Measurements from ENCODE around the gene COPS4.
A peak's percentile ranks its signal among the peaks of the same experiment; 100 is the strongest.
"Not testable (repeated sequence)": the region's sequence is repeated elsewhere in the genome, so short reads cannot be mapped to it uniquely, and the experiment has no call there.

Gene COPS4

GRCh38 chr4:83089410-83090157 is 54.6 kb downstream of the COPS4 start:
- no peak for DNase-seq

- DNase-seq = no peak
These were observed 58.2 kb downstream of the COPS4 start for GRCh38 chr4:83093060-83093640.

DNA sequence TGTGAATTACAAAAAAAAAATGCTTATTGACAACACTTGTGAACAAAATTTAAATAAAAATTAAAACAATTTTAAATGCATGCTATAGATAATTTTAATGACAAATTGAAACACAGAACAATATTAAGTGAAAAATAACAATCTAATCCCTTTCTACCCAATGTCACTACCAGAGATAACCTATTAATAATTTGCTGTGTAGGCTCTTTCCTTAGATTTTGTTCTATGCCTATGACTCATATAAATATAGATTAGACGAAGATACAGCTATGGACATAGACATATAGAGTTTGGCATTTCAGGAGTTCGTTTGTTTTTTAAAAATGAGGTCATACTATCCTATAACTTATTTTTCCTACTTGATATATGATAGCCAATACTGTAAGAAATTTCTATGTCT is 61.4 kb downstream of the COPS4 start:
- no peak for DNase-seq

- no peak for DNase-seq
These were observed 70.0 kb downstream of the COPS4 start for GRCh38 chr4:83104991-83105390.

GRCh38 chr4:83107631-83108030 is 72.6 kb downstream of the COPS4 start:
- no peak for DNase-seq

DNA sequence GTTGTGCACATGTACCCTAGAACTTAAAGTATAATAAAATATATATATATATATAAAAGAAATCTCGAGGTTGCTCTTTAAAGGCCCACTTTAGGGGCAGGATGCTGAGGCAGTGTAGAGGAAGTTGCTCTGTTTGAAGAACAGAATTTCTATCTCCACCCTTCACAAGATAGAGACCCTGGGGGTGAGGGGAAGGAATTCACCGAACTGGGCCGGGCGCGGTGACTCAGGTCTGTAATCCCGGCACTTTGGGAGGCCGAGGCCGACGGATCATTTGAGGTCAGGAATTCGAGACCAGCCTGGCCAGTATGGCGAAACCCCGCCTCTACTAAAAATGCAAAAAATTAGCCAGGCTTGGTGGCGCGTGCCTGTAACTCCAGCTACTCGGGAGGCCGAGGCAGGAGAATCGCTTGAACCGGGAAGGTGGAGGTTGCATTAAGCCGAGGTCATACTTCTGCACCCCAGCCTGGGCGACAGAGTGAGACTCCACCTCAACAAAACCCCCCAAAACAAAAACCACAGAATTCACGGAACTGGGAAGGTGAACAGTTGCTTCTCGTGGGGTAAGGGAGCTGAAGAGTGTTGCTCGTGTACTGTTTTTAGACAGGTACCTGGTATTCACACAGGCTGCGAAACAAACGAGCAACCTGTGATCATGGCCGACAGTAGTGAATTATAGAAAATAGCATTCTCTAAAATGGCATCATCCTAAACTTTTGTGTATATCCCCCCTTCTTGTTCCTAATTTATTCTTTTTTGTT is 73.3 kb downstream of the COPS4 start:
- no peak for DNase-seq

GRCh38 chr4:83109480-83110222 is 74.7 kb downstream of the COPS4 start:
- DNase-seq = peak; percentile 90

DNA sequence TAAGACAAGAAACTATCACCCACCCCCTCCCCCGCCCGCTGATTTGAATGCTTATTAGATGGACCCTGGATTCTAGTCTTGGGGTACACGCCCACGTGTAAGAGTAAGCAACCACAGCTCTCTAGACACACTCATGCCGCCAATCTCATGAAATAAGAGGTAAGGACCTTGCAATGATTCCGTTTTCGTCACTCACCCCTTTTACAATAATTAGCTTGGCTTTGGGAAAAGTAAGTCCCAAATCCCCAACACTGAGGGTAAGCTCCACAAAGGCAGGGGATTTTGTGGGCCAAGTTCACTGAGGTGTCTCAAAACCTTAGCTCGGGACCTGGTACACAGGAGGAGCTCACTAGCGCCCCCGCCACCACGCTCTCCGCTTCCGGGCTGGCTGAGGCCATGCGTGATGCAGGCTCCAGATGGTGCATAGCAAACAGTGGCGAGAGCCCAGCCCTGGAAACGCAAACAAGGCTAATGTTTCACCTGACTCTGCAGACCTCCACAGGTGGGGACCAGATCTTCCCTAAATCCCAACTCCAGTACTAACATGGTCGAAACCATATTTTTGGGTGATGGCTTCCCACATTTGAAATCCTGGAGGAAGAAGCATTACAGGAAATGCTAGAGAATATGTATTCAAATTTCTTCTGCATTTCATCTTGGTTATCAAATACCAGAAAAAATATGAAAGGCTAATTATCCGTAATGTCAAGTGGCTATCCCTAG is 75.4 kb downstream of the COPS4 start:
- peak; percentile 95 for DNase-seq

GRCh38 chr4:83110970-83111750 is 76.2 kb downstream of the COPS4 start:
- peak; percentile 74 for DNase-seq

GRCh38 chr4:83111751-83112141 is 76.8 kb downstream of the COPS4 start:
- DNase-seq = not testable (repeated sequence)

GRCh38 chr4:83112231-83112630 is 77.2 kb downstream of the COPS4 start:
- DNase-seq = peak; percentile 8

- no peak for DNase-seq
These were observed 77.9 kb downstream of the COPS4 start for GRCh38 chr4:83112678-83113428.

DNA sequence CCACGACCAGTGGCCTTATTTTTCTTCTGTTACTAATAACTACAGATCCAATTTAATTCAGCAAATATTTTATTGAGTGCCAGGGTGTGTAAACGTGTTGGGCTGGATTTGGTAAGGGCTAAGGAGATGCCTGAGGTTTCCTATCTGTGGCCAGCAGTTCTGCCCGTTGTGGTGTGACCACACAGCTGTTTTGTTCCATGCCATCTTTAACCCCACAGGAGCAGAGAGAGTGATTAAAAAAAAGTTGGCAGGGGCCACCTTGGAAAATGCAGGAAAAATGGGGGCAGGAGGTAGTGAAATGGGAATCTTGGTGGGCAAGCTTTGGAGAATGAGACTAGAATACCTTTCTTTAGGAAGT is 78.4 kb downstream of the COPS4 start:
- no peak for DNase-seq

GRCh38 chr4:83114576-83114975 is 79.6 kb downstream of the COPS4 start, which contains the start of gene PLAC8:
Gene PLAC8, minus strand, starts transcription at chr4:83114729. Its CDS starts 6,808 bp downstream, at chr4:83107921.
- peak; percentile 27 for DNase-seq

GRCh38 chr4:83115000-83115399 is 80.0 kb downstream of the COPS4 start:
- no peak for DNase-seq

- no peak for DNase-seq
These were observed 80.8 kb downstream of the COPS4 start for GRCh38 chr4:83115656-83116285.

DNA sequence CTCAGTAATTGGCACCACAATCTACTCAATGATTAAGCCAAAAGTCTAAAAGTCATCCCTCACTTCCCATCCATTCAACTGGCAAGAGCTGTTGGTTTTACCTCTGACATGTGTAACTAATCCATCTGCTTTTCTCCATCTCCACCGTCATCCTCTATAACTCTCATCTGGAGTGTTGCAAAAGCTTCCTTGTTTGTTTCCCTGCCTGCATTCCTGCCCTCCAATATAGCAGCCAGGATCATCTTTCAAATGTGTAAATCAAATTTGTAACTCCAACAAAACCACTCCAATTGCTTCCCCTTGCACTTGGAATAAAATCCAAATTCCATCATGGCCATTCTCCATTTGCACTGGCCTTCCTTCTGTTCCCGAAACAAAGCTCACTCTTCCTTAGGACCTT is 83.9 kb downstream of the COPS4 start:
- no peak for DNase-seq

DNA sequence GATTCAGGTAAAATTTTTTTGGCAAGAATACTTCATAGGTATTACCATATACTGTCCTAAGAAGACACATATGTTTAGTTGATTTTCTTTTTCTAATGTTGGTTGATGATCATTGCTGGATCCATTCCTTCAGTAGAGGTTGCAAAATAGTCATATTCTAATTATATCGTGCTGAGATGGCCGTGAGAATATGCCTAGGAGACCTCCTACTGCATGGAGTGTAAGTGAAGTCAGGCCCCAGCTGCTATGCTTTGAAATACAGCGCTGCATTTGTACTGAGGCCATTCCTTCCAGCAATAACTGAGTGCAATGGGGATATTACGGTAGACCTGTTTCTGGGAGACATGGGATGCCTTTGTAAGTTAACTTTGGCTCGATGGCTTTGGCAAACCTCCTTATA is 86.3 kb downstream of the COPS4 start:
- DNase-seq = no peak

DNA sequence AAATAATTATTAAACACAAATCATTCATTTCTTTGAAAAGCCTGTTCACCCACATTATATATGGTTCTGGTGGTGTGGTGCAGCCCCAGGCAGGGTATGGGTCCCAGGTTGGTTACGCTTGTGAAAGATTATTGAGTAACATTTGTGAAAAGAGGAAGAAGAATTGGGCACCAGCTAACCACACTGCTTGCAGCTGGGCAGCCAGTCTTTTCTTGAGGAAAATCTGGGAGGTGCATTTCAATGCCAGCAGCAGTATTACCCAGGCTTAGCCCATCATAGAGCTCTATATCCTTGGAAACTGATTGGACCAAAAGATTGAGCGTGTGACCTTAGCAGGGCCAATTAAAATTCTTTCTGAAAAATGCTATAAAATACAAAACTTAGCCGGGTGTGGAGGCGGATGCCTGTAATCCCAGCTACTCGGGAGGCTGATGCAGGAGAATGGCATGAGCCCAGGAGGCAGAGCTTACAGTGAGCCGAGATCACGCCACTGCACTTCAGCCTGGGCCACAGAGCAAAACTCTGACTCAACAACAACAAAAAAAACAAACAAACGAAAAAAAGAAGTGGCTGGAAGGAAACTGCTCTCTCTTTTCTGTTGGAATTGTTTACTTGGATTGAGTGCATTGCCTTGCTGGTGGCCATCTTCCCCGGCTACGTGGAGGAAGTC is 89.3 kb downstream of the COPS4 start:
- DNase-seq = no peak
